Right atrium auricular region (tissue), 2 donors: ENCODE measurements around the gene PIGZ. TPM values are rescaled to one million over a fixed set of nuclear protein-coding genes. Genes with fewer than 3 reads are reported as not detected.

Source experiments
- DNase-seq: peaks from one replicate; pipeline ENCODE4 v3.0.0-alpha.2; 2019; ENCODE audit warnings: low spot score
- H3K27ac ChIP-seq, 2 donors: fragments of 200-600 bp; sonication (generic); 1 replicate in 1 of 2; 2 replicates in 1 of 2; pipeline ENCODE4 v1.5.1; 2016 to 2019
- H3K27me3 ChIP-seq, 2 donors: fragments of 200-600 bp; sonication (generic); one replicate each; pipeline versions ENCODE4 v1.5.1 to v1.6.0; 2017 to 2019
- H3K36me3 ChIP-seq: fragments of 200-600 bp; sonication (generic); one replicate; pipeline ENCODE4 v1.5.1; 2016
- H3K4me1 ChIP-seq, 2 donors: fragments of 200-600 bp; sonication (generic); one replicate each; pipeline versions ENCODE4 v1.5.1 to v1.6.0; 2017 to 2019
- H3K4me3 ChIP-seq, 2 donors: fragments of 200-600 bp; sonication (generic); 1 replicate in 1 of 2; 2 replicates in 1 of 2; pipeline ENCODE4 v1.5.1; 2017 to 2019; ENCODE audit warnings: mild to moderate bottlenecking in 1 of 2, moderate library complexity in 1 of 2
- H3K9me3 ChIP-seq, 2 donors: fragments of 200-600 bp; sonication (generic); one replicate each; pipeline ENCODE4 v1.5.1; 2019
- CTCF ChIP-seq, 2 donors: fragments of 200-600 bp; sonication (generic); IDR thresholded peaks; one replicate each; pipeline ENCODE4 v1.5.1; 2019; ENCODE audit warnings: antibody characterized with exemption in 2 of 2
- total RNA-seq, 2 donors: library from RNA; depleted of rRNA; stranded (reverse); fragments of >200 nt; gene quantifications; one replicate each; pipeline ENCODE4 v1.1.0, GENCODE V29; 2016

Gene PIGZ
- total RNA-seq, 2 donors from 2014 or later = 5.4 to 7.0 TPM

GRCh38 chr3:196979545-196979944, 10.9 kb upstream of the PIGZ start:
- Histone ChIP-seq H3K4me3 (no peak overlapping the region), H3K36me3 (no peaks in the 10 kb centered on the region), H3K4me1 (peaks cover 0 to 7% of the 10 kb centered on the region in 2 donors), H3K27ac (no peak overlapping the region), H3K9me3 (peaks cover 0 to 16% of the 10 kb centered on the region in 2 donors), H3K27me3 (no peaks in the 10 kb centered on the region)
- no peak for TF ChIP-seq CTCF (IDR thresholded peaks at IDR 0.05)
- DNase-seq = no peak

GRCh38 chr3:196976941-196977340, 8.3 kb upstream of the PIGZ start:
- no peak overlapping the region for H3K4me3 ChIP-seq
- H3K36me3 ChIP-seq = no peaks in the 10 kb centered on the region
- H3K9me3 ChIP-seq = no peaks in the 10 kb centered on the region
- no peak for TF ChIP-seq CTCF (IDR thresholded peaks at IDR 0.05)
- no peak for DNase-seq
- peaks cover 0 to 7% of the 10 kb centered on the region in 2 donors for H3K4me1 ChIP-seq
- no peaks in the 10 kb centered on the region for H3K27me3 ChIP-seq
- H3K27ac ChIP-seq = no peak overlapping the region

GRCh38 chr3:196975349-196975748, 6.7 kb upstream of the PIGZ start:
- no peak for DNase-seq
- H3K36me3 ChIP-seq = no peaks in the 10 kb centered on the region

GRCh38 chr3:196974661-196975060, 6.0 kb upstream of the PIGZ start:
- no peak for TF ChIP-seq CTCF (IDR thresholded peaks at IDR 0.05)
- no peak for DNase-seq
- no peak overlapping the region for H3K4me3 ChIP-seq
- H3K27ac ChIP-seq = no peak overlapping the region
- no peaks in the 10 kb centered on the region for H3K36me3 ChIP-seq
- no peaks in the 10 kb centered on the region for H3K27me3 ChIP-seq
- peaks cover 0 to 7% of the 10 kb centered on the region in 2 donors for H3K4me1 ChIP-seq
- no peaks in the 10 kb centered on the region for H3K9me3 ChIP-seq

More at GRCh38 chr3:196975349-196975748, 6.7 kb upstream of the PIGZ start:
- TF ChIP-seq CTCF (IDR thresholded peaks at IDR 0.05) = no peak
- no peaks in the 10 kb centered on the region for H3K9me3 ChIP-seq
- no peak overlapping the region for H3K4me3 ChIP-seq
- peaks cover 0 to 7% of the 10 kb centered on the region in 2 donors for H3K4me1 ChIP-seq
- H3K27ac ChIP-seq = no peak overlapping the region
- no peaks in the 10 kb centered on the region for H3K27me3 ChIP-seq

- no peaks in the 10 kb centered on the region for H3K36me3 ChIP-seq
- H3K4me1 ChIP-seq = peaks cover 0 to 14% of the 10 kb centered on the region in 2 donors
- H3K27me3 ChIP-seq = no peaks in the 10 kb centered on the region
- H3K4me3 ChIP-seq = no peak overlapping the region
- TF ChIP-seq CTCF (IDR thresholded peaks at IDR 0.05) = no peak
- H3K27ac ChIP-seq = no peak overlapping the region
- no peak for DNase-seq
- no peaks in the 10 kb centered on the region for H3K9me3 ChIP-seq
Observed at GRCh38 chr3:196971094-196971698, 2.6 kb upstream of the PIGZ start.

GRCh38 chr3:196970547-196971093, 2.0 kb upstream of the PIGZ start:
- H3K9me3 ChIP-seq = no peaks in the 10 kb centered on the region
- DNase-seq = no peak
- no peaks in the 10 kb centered on the region for H3K27me3 ChIP-seq
- no peaks in the 10 kb centered on the region for H3K36me3 ChIP-seq
- no peak overlapping the region for H3K27ac ChIP-seq
- no peak for TF ChIP-seq CTCF (IDR thresholded peaks at IDR 0.05)
- peaks cover 0 to 14% of the 10 kb centered on the region in 2 donors for H3K4me1 ChIP-seq
- H3K4me3 ChIP-seq = no peak overlapping the region
